HCT116 (cell line): ENCODE data around the gene INCA1. TPM values are rescaled to one million over a fixed set of nuclear protein-coding genes. Genes with fewer than 3 reads are reported as not detected.

Experiments used
- ATAC-seq: fragments of 200-7000 bp; cut with Tn5 transposase; 2 replicates; pipeline ENCODE4 v1.9.1; 2020; ENCODE audit warnings: mild to moderate bottlenecking, moderate library complexity
- BruUV-seq: library from RNA; stranded (reverse); fragments of 400-500 nt; replicated peaks from 2 replicates; lab custom pipeline; 2021; lab: Mats Ljungman, UMichigan
- CTCF ChIA-PET: fragments of 300-600 bp; sonication (Branson Sonifier 250); formaldehyde crosslinking; loops from one replicate; lab custom pipeline; 2021; ENCODE audit warnings: antibody characterized with exemption; lab: Charles Lee
- POLR2A ChIA-PET: fragments of 300-600, 350-600 bp; sonication (Branson Sonifier 250); formaldehyde crosslinking; loops from one replicate; lab custom pipeline; 2021; ENCODE audit warnings: antibody characterized with exemption; lab: Charles Lee
- RAD21 ChIA-PET, 2 experiments: fragments of 300-600 bp; sonication (Branson Sonifier 250); formaldehyde crosslinking; loops; one replicate each; lab custom pipeline; 2023; ENCODE audit warnings: low total read pairs in 2 of 2; ENCODE audit not compliant: uncharacterized antibody in 2 of 2, unreplicated experiment in 2 of 2, low non-redundant PET in 1 of 2; lab: Charles Lee
- DNase-seq: peaks from one replicate; pipeline ENCODE4 v3.0.0-alpha.2; 2010; ENCODE audit warnings: low read depth, low spot score
- H2AFZ ChIP-seq: fragments of 200-600 bp; shearing (Covaris generic), sonication (generic); 2 replicates; pipeline ENCODE4 v1.6.1; 2017; ENCODE audit warnings: low read depth, mixed run types, mixed read lengths, antibody characterized with exemption, low read length; ENCODE audit not compliant: poor library complexity, severe bottlenecking
- H3K27ac ChIP-seq: 2 replicates; pipeline ENCODE4 v1.5.1; 2012; ENCODE audit warnings: low read depth, low read length
- H3K27me3 ChIP-seq: fragments of 200-600 bp; sonication (generic); 2 replicates; pipeline ENCODE4 v1.6.1; 2016; ENCODE audit warnings: mixed run types, low read length, mixed read lengths; ENCODE audit not compliant: insufficient read depth
- H3K36me3 ChIP-seq, 2 experiments: fragments of 200-500 bp in 1 of 2; fragments of 200-600 bp in 1 of 2; sonication (Bioruptor generic) in 1 of 2; sonication (generic) in 1 of 2; 2 replicates each; pipeline versions ENCODE4 v1.5.1 to v1.6.1; 2014 to 2016; ENCODE audit warnings: low read length in 2 of 2, inconsistent platforms in 1 of 2, mixed read lengths in 1 of 2, mixed run types in 1 of 2; ENCODE audit not compliant: insufficient read depth in 2 of 2, control insufficient read depth in 1 of 2
- H3K4me1 ChIP-seq, 2 experiments: fragments of 200-600 bp in 1 of 2; sonication (generic) in 1 of 2; 2 replicates each; pipeline versions ENCODE4 v1.5.1 to v1.6.1; 2012 to 2017; ENCODE audit warnings: low read length in 2 of 2, inconsistent platforms in 1 of 2, mild to moderate bottlenecking in 1 of 2, mixed read lengths in 1 of 2, mixed run types in 1 of 2, moderate library complexity in 1 of 2; ENCODE audit not compliant: insufficient read depth in 2 of 2, control insufficient read depth in 1 of 2
- H3K4me2 ChIP-seq: fragments of 200-600 bp; sonication (generic); 2 replicates; pipeline ENCODE4 v1.6.1; 2017; ENCODE audit warnings: mixed run types, low read length, mixed read lengths
- H3K4me3 ChIP-seq, 2 experiments: fragments of 200-600 bp in 1 of 2; sonication (generic) in 1 of 2; replicated peaks in 1 of 2; 2 replicates each; pipeline ENCODE4 v1.5.1; 2011 to 2016; ENCODE audit warnings: low read length in 2 of 2, control low read depth in 1 of 2, low read depth in 1 of 2, mild to moderate bottlenecking in 1 of 2, mixed read lengths in 1 of 2, mixed run types in 1 of 2
- H3K79me2 ChIP-seq: fragments of 200-600 bp; sonication (generic); 2 replicates; pipeline ENCODE4 v1.6.1; 2017; ENCODE audit warnings: mild to moderate bottlenecking, mixed run types, low read length, moderate library complexity, mixed read lengths; ENCODE audit not compliant: insufficient read depth
- H3K9ac ChIP-seq: fragments of 200-600 bp; sonication (generic); 2 replicates; pipeline ENCODE4 v1.6.1; 2016; ENCODE audit warnings: low read length, mixed read lengths
- H3K9me2 ChIP-seq: fragments of 200-600 bp; sonication (generic), shearing (Covaris generic); 2 replicates; pipeline ENCODE4 v1.6.1; 2017; ENCODE audit warnings: mixed run types, mild to moderate bottlenecking, moderate library complexity; ENCODE audit not compliant: insufficient read depth
- H3K9me3 ChIP-seq, 2 experiments: fragments of 200-500 bp in 1 of 2; fragments of 200-600 bp in 1 of 2; sonication (Bioruptor generic) in 1 of 2; sonication (generic) in 1 of 2; 2 replicates each; pipeline ENCODE4 v1.6.1; 2014 to 2017; ENCODE audit warnings: low read length in 2 of 2, mixed read lengths in 2 of 2, inconsistent platforms in 1 of 2, low read depth in 1 of 2, mild to moderate bottlenecking in 1 of 2, mixed run types in 1 of 2, moderate library complexity in 1 of 2; ENCODE audit not compliant: control insufficient read depth in 1 of 2, insufficient read depth in 1 of 2
- H4K20me1 ChIP-seq: fragments of 200-600 bp; sonication (generic), shearing (Covaris generic); 2 replicates; pipeline ENCODE4 v1.6.1; 2017; ENCODE audit warnings: mixed run types, mild to moderate bottlenecking, moderate library complexity; ENCODE audit not compliant: insufficient read depth
- CEBPB ChIP-seq: IDR thresholded peaks from 2 replicates; pipeline ENCODE4 v1.6.1; 2012; ENCODE audit warnings: low read depth
- EGR1 ChIP-seq: IDR thresholded peaks from 2 replicates; pipeline ENCODE4 v1.6.1; 2012; ENCODE audit warnings: low read depth
- ELF1 ChIP-seq: IDR thresholded peaks from 2 replicates; pipeline ENCODE4 v1.6.1; 2012; ENCODE audit warnings: low read depth, borderline replicate concordance
- EZH2phosphoT487 ChIP-seq: fragments of 200-600 bp; IDR thresholded peaks from 2 replicates; pipeline ENCODE4 v1.6.1; 2018; ENCODE audit warnings: antibody characterized with exemption, borderline replicate concordance
- FOSL1 ChIP-seq: IDR thresholded peaks from 2 replicates; pipeline ENCODE4 v1.6.1; 2012; ENCODE audit warnings: low read depth
- MAX ChIP-seq: IDR thresholded peaks from 2 replicates; pipeline ENCODE4 v1.6.1; 2012
- POLR2A ChIP-seq: IDR thresholded peaks from 2 replicates; pipeline ENCODE4 v1.7.0; 2011; ENCODE audit warnings: borderline replicate concordance; ENCODE audit not compliant: insufficient read depth, insufficient read length; ENCODE audit errors: extremely low read depth
- POLR2AphosphoS5 ChIP-seq: IDR thresholded peaks from 2 replicates; pipeline ENCODE4 v1.6.1; 2011; ENCODE audit warnings: mild to moderate bottlenecking, low read depth, low read length, moderate library complexity
- REST ChIP-seq: IDR thresholded peaks from 2 replicates; pipeline ENCODE4 v1.6.1; 2012; ENCODE audit warnings: low read depth
- SP1 ChIP-seq: IDR thresholded peaks from 2 replicates; pipeline ENCODE4 v1.6.1; 2012; ENCODE audit warnings: low read depth
- SRF ChIP-seq: IDR thresholded peaks from 2 replicates; pipeline ENCODE4 v1.6.1; 2012; ENCODE audit warnings: low read depth
- TCF7L2 ChIP-seq: IDR thresholded peaks from 2 replicates; pipeline ENCODE4 v1.7.0; 2011; ENCODE audit warnings: borderline replicate concordance, inconsistent platforms; ENCODE audit not compliant: insufficient read depth, insufficient read length; ENCODE audit errors: extremely low read depth
- YY1 ChIP-seq: IDR thresholded peaks from 2 replicates; pipeline ENCODE4 v1.6.1; 2011; ENCODE audit warnings: low read length, low read depth, moderate library complexity, mild to moderate bottlenecking; ENCODE audit not compliant: insufficient replicate concordance; ENCODE audit errors: extremely low read depth
- intact Hi-C: fragments of 100-400 bp; cut with micrococcal nuclease; formaldehyde crosslinking; loops from 2 replicates; pipeline ENCODE4 v1.10.0; 2022
- total RNA-seq: library from RNA; stranded (reverse); gene quantifications from one replicate; pipeline ENCODE4 v1.2.1, GENCODE V29; 2021; ENCODE audit not compliant: unreplicated experiment
- TF ChIP-seq, protein P1 (sequence below): IDR thresholded peaks from 2 replicates; pipeline ENCODE4 v1.6.1; 2012

The INCA1 gene
- total RNA-seq, 1 experiment from 2014 or later = 0.74 TPM

DNA sequence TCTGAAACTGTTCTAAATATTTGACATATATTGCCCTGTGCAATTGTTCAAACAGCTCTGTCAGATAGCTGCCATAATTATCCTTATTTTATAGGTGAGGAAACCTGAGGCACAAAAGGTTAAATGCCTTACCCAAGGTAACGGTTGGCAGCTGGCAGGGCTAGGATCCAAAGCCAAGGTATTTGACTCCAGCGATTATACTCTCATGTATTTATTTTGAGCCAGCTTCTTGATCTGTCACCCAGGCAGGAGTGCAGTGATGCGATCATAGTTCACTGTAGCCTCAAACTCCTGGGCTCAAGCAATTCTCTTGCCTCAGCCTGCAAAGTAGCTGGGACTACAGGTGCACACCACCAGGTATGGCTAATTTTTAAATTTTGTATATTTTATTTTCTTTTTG, 39.2 kb downstream of the INCA1 start:
- TF ChIP-seq POLR2AphosphoS5 (no peak), FOSL1 (no peak), ELF1 (no peak), TCF7L2 (no peak), SRF (no peak), POLR2A (no peak), REST (no peak), EGR1 (no peak), SP1 (no peak), MAX (no peak), YY1 (no peak), CEBPB (no peak), EZH2phosphoT487 (no peak)
- TF ChIP-seq, protein P1, sequence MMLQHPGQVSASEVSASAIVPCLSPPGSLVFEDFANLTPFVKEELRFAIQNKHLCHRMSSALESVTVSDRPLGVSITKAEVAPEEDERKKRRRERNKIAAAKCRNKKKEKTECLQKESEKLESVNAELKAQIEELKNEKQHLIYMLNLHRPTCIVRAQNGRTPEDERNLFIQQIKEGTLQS = no peak
- no peak overlapping the region for H3K4me2 ChIP-seq
- H3K36me3 ChIP-seq = no peaks in the 10 kb centered on the region
- ATAC-seq (no peak), DNase-seq (no peak)
- H3K27ac ChIP-seq = no peak overlapping the region
- H3K4me1 ChIP-seq = peaks cover 4 to 16% of the 10 kb centered on the region in 2 experiments; a peak in 2 of 4 replicates
- ChIA-PET POLR2A (interaction anchor here (4.6 kb wide), 1 partner anchor 9 kb away, joined by 27 read pairs; the partner anchor contains the start of gene SPAG7), RAD21 (no interaction called here), CTCF (interaction anchor here (2.1 kb wide), 1 partner anchor 9 kb away, joined by 7 read pairs; the partner anchor contains the start of gene SPAG7)
- H3K9ac ChIP-seq = no peak overlapping the region
- no peaks in the 10 kb centered on the region for H3K27me3 ChIP-seq
- no peak overlapping the region for H3K4me3 ChIP-seq
- no peaks in the 10 kb centered on the region for H3K79me2 ChIP-seq
- H3K9me3 ChIP-seq = no peaks in the 10 kb centered on the region
- no peaks in the 10 kb centered on the region for H4K20me1 ChIP-seq
- intact Hi-C loops = no loop called here
- H3K9me2 ChIP-seq = no peaks in the 10 kb centered on the region
- BruUV-seq = no TSS peak
- H2AFZ ChIP-seq = no peak overlapping the region
